ENCODE data around the gene POLH. TPM values are rescaled to one million over a fixed set of nuclear protein-coding genes. Genes with fewer than 3 reads are reported as not detected.
A peak's percentile ranks its signal among the peaks of the same experiment; 100 is the strongest.

The POLH gene
- total and polyA plus RNA-seq, 9 of the 15 experiments (the other 6 are each of a cell fraction or from before 2014, with no cell fraction given): 5.8 to 31.6 (median 20.6) TPM

DNA sequence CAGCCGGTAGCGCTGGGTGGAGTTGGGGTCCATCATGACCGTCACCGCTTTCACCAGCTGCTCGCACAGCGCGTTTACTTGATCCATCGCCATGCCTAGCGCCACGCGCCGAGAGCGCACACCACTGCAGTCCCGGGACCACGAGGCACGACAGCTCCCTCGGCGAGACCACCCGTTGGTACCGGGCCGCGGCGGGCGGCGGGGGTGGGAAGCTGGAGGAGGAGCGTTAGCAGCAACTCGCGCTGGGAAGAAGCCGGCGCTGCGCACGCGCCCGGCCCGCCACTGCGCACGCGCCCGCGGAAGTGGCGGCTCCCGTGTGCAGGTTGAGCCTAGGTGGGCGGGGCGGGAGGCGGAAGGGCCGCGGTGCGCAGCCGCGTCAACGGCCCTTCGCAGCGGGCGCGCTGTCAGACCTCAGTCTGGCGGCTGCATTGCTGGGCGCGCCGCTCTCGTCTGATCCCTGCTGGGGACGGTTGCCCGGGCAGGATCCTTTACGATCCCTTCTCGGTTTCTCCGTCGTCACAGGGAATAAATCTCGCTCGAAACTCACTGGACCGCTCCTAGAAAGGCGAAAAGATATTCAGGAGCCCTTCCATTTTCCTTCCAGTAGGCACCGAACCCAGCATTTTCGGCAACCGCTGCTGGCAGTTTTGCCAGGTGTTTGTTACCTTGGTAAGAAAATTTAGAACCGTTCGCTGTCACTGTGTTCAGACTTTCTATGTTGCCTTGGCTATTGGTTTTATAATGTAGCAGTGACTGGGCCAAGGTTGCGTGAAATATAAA lies at the start of gene POLH, which contains the start of gene XPO5 (continued):
- TF ChIP-seq SP1 (CRISPR knock-in tag; IDR thresholded peaks at IDR 0.05): peak; percentile 72
- TF ChIP-seq CTBP1 (IDR thresholded peaks at IDR 0.05; ENCODE audit: borderline replicate concordance): peak; percentile 99
- TF ChIP-seq, protein P1, sequence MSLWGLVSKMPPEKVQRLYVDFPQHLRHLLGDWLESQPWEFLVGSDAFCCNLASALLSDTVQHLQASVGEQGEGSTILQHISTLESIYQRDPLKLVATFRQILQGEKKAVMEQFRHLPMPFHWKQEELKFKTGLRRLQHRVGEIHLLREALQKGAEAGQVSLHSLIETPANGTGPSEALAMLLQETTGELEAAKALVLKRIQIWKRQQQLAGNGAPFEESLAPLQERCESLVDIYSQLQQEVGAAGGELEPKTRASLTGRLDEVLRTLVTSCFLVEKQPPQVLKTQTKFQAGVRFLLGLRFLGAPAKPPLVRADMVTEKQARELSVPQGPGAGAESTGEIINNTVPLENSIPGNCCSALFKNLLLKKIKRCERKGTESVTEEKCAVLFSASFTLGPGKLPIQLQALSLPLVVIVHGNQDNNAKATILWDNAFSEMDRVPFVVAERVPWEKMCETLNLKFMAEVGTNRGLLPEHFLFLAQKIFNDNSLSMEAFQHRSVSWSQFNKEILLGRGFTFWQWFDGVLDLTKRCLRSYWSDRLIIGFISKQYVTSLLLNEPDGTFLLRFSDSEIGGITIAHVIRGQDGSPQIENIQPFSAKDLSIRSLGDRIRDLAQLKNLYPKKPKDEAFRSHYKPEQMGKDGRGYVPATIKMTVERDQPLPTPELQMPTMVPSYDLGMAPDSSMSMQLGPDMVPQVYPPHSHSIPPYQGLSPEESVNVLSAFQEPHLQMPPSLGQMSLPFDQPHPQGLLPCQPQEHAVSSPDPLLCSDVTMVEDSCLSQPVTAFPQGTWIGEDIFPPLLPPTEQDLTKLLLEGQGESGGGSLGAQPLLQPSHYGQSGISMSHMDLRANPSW (CRISPR knock-in tag; IDR thresholded peaks at IDR 0.05): peak; percentile 25; the same call in 1 of the 2 replicates
- TF ChIP-seq TAF7 (tag; IDR thresholded peaks at IDR 0.05): peak; percentile 85
- peak; percentile 79 for TF ChIP-seq CHD1 (IDR thresholded peaks at IDR 0.05; ENCODE audit: low read length)
- TF ChIP-seq GTF2E2 (tag; IDR thresholded peaks at IDR 0.05): no peak
- TF ChIP-seq, protein P2, sequence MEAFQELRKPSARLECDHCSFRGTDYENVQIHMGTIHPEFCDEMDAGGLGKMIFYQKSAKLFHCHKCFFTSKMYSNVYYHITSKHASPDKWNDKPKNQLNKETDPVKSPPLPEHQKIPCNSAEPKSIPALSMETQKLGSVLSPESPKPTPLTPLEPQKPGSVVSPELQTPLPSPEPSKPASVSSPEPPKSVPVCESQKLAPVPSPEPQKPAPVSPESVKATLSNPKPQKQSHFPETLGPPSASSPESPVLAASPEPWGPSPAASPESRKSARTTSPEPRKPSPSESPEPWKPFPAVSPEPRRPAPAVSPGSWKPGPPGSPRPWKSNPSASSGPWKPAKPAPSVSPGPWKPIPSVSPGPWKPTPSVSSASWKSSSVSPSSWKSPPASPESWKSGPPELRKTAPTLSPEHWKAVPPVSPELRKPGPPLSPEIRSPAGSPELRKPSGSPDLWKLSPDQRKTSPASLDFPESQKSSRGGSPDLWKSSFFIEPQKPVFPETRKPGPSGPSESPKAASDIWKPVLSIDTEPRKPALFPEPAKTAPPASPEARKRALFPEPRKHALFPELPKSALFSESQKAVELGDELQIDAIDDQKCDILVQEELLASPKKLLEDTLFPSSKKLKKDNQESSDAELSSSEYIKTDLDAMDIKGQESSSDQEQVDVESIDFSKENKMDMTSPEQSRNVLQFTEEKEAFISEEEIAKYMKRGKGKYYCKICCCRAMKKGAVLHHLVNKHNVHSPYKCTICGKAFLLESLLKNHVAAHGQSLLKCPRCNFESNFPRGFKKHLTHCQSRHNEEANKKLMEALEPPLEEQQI (IDR thresholded peaks at IDR 0.05): 0 out of 2 replicates have a peak, but pooled peaks have one; percentile 24
- peak; percentile 52 for TF ChIP-seq ZFX (CRISPR knock-in tag; IDR thresholded peaks at IDR 0.05)
- TF ChIP-seq MEF2D (tag; conservative IDR thresholded peaks at IDR 0.05; ENCODE audit: low read depth): no peak
- TF ChIP-seq TOE1 (IDR thresholded peaks at IDR 0.05; ENCODE audit: borderline replicate concordance): no peak
- TF ChIP-seq TOE1 (CRISPR knock-in tag; IDR thresholded peaks at IDR 0.05; ENCODE audit: borderline replicate concordance, low read depth): peak; percentile 90; the same call in 1 of the 2 replicates
- TF ChIP-seq, protein P3, sequence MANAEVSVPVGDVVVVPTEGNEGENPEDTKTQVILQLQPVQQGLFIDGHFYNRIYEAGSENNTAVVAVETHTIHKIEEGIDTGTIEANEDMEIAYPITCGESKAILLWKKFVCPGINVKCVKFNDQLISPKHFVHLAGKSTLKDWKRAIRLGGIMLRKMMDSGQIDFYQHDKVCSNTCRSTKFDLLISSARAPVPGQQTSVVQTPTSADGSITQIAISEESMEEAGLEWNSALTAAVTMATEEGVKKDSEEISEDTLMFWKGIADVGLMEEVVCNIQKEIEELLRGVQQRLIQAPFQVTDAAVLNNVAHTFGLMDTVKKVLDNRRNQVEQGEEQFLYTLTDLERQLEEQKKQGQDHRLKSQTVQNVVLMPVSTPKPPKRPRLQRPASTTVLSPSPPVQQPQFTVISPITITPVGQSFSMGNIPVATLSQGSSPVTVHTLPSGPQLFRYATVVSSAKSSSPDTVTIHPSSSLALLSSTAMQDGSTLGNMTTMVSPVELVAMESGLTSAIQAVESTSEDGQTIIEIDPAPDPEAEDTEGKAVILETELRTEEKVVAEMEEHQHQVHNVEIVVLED (CRISPR knock-in tag; IDR thresholded peaks at IDR 0.05): peak; percentile 73
- peak; percentile 92 to 96; a peak in 3 of 4 replicates for TF ChIP-seq SIN3A (IDR thresholded peaks at IDR 0.05; ENCODE audit: borderline replicate concordance in 2 of 2, control insufficient read depth in 1 of 2, low read depth in 2 of 2, low read length in 2 of 2)
- TF ChIP-seq CHD2 (IDR thresholded peaks at IDR 0.05; ENCODE audit: low read depth, low read length): no peak
- no peak for TF ChIP-seq LARP7 (IDR thresholded peaks at IDR 0.05)
- TF ChIP-seq, protein P4, sequence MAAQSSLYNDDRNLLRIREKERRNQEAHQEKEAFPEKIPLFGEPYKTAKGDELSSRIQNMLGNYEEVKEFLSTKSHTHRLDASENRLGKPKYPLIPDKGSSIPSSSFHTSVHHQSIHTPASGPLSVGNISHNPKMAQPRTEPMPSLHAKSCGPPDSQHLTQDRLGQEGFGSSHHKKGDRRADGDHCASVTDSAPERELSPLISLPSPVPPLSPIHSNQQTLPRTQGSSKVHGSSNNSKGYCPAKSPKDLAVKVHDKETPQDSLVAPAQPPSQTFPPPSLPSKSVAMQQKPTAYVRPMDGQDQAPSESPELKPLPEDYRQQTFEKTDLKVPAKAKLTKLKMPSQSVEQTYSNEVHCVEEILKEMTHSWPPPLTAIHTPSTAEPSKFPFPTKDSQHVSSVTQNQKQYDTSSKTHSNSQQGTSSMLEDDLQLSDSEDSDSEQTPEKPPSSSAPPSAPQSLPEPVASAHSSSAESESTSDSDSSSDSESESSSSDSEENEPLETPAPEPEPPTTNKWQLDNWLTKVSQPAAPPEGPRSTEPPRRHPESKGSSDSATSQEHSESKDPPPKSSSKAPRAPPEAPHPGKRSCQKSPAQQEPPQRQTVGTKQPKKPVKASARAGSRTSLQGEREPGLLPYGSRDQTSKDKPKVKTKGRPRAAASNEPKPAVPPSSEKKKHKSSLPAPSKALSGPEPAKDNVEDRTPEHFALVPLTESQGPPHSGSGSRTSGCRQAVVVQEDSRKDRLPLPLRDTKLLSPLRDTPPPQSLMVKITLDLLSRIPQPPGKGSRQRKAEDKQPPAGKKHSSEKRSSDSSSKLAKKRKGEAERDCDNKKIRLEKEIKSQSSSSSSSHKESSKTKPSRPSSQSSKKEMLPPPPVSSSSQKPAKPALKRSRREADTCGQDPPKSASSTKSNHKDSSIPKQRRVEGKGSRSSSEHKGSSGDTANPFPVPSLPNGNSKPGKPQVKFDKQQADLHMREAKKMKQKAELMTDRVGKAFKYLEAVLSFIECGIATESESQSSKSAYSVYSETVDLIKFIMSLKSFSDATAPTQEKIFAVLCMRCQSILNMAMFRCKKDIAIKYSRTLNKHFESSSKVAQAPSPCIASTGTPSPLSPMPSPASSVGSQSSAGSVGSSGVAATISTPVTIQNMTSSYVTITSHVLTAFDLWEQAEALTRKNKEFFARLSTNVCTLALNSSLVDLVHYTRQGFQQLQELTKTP (IDR thresholded peaks at IDR 0.05; ENCODE audit: low read depth in 1 of 2, partially characterized antibody in 2 of 2): peak in 1 of 2 experiments; percentile 74
